Measurements from ENCODE around the gene PEPD.

- TF ChIP-seq CTCF (conservative IDR thresholded peaks at IDR 0.05; ENCODE audit: low read depth, low read length) (no peak), RAD21 (IDR thresholded peaks at IDR 0.05; ENCODE audit: low read length) (no peak), RFX5 (IDR thresholded peaks at IDR 0.05; ENCODE audit: low read depth, low read length) (no peak), MAZ (IDR thresholded peaks at IDR 0.05; ENCODE audit: borderline replicate concordance, low read depth, low read length) (no peak), BHLHE40 (IDR thresholded peaks at IDR 0.05; ENCODE audit: low read depth, low read length) (no peak), MXI1 (IDR thresholded peaks at IDR 0.05; ENCODE audit: borderline replicate concordance, low read depth, low read length) (no peak), POLR2A (IDR thresholded peaks at IDR 0.05; ENCODE audit: low read depth, low read length) (no peak), ELK1 (IDR thresholded peaks at IDR 0.05; ENCODE audit: borderline replicate concordance, low read depth, low read length) (no peak), SMC3 (IDR thresholded peaks at IDR 0.05; ENCODE audit: low read depth, low read length) (no peak)
Observed at GRCh38 chr19:33376941-33377557, 144.5 kb downstream of the PEPD start.
